ENCODE measurements around the gene CYP26C1. TPM values are rescaled to one million over a fixed set of nuclear protein-coding genes. Genes with fewer than 3 reads are reported as not detected.

CYP26C1 gene
- total and polyA plus RNA-seq, 2 of the 13 experiments (the other 11 are each of a cell fraction or from before 2014, with no cell fraction given): 0.02 TPM; not detected in 1

DNA sequence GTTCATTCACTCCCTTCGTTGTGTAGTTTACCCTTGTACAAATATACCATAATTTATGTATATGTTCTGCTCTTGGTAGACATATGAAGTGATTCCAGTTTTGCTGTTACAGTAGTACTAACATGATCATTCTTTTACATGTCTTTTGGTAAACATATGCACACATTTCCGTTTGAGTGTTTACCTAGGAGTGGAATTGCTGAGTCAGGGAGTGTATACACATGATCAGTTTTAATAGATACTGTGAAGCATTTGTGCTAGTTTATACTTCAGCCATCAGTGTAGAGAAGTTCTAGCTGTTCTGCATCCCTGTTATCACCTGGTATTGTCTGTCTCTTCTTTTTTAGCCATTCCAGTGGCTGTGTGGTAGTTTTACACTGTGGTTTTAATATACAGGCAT is 34.5 kb upstream of the CYP26C1 start:
- intact Hi-C loops (cut with micrococcal nuclease; ENCODE audit: unreplicated experiment): loop anchor here (1.0 kb wide), 1 partner anchor 15 kb away; no protein-coding TSS in a partner anchor
- Histone ChIP-seq H3K9ac (ENCODE audit: insufficient read depth, low read depth, low read length) (no peak overlapping the region), H3K27ac (ENCODE audit: extremely low read length, insufficient read depth, low read length) (no peak overlapping the region), H3K4me3 (replicated peaks in 1 of 3; ENCODE audit: insufficient read depth in 1 of 3, low read depth in 2 of 3, low read length in 3 of 3) (no peak overlapping the region), H3K4me1 (ENCODE audit: insufficient read depth, low read length) (peaks cover 20% of the 10 kb centered on the region), H3K27me3 (ENCODE audit: control insufficient read depth in 1 of 2, insufficient read depth in 2 of 2, low read length in 2 of 2) (no peaks in the 10 kb centered on the region), H3K36me3 (replicated peaks in 1 of 2; ENCODE audit: control insufficient read depth in 1 of 2, insufficient read depth in 2 of 2, low read length in 2 of 2) (no peaks in the 10 kb centered on the region; a peak in 1 of 5 replicates), H4K20me1 (ENCODE audit: insufficient read depth, low read length) (no peaks in the 10 kb centered on the region), H3K9me3 (ENCODE audit: low read length) (no peaks in the 10 kb centered on the region), H3K4me2 (ENCODE audit: low read depth, low read length) (no peak overlapping the region), H2AFZ (ENCODE audit: low read length) (no peak overlapping the region), H3K79me2 (ENCODE audit: insufficient read depth, low read length) (no peaks in the 10 kb centered on the region)
- CTCF ChIA-PET (ENCODE audit: low intra/inter-chr PET ratio, low total read pairs): no interaction called here
- DNase-seq (ENCODE audit: low spot score): no peak
- no TSS peak for BruUV-seq (replicated peaks)
- TF ChIP-seq MAFK (conservative IDR thresholded peaks at IDR 0.05 in 1 of 2, IDR thresholded peaks at IDR 0.05 in 1 of 2; ENCODE audit: low read length in 2 of 2): peak; percentile 78 to 90
- no peak for TF ChIP-seq PCBP1 (IDR thresholded peaks at IDR 0.05; ENCODE audit: borderline replicate concordance, low read depth, low read length)
- TF ChIP-seq MAFF (IDR thresholded peaks at IDR 0.05; ENCODE audit: low read depth, low read length): peak; percentile 83
- FAIRE-seq: no peak
- no peak for ATAC-seq
- in situ Hi-C loops (cut with HindIII; ENCODE audit: extremely low pct_ligation_motif_present, low pct_unique_long_range_greater_than_20kb): no loop called here
- 58% methylated on average over 2 of the region's 2 CpGs for WGBS (ENCODE audit: low lambda C conversion rate)
- POLR2A ChIA-PET: no interaction called here

DNA sequence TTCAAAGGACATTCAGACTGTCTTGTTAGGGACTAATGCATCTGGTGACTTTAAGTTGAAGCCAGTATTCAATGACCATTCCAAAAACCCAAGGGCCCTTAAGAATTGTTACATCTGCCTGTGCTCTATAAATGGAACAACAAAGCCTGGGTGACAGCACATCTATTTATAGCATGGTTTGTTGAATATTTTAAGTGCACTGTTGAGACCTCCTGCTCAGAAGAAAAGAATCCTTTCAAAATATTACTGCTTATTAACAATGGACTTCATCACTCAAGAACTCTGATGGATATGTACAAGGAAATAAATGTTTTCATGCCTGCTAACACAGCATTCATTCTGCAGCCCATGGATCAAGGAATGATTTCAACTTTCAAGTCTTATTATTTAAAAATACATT is 33.1 kb upstream of the CYP26C1 start:
- in situ Hi-C loops (cut with HindIII; ENCODE audit: extremely low pct_ligation_motif_present, low pct_unique_long_range_greater_than_20kb): no loop called here
- no peak for DNase-seq (ENCODE audit: low spot score)
- H3K4me2 ChIP-seq (ENCODE audit: low read depth, low read length): no peak overlapping the region
- H3K4me1 ChIP-seq (ENCODE audit: insufficient read depth, low read length): peaks cover 35% of the 10 kb centered on the region
- intact Hi-C loops (cut with micrococcal nuclease; ENCODE audit: unreplicated experiment): no loop called here
- H3K79me2 ChIP-seq (ENCODE audit: insufficient read depth, low read length): no peaks in the 10 kb centered on the region
- BruUV-seq (replicated peaks): no TSS peak
- TF ChIP-seq KAT8 (CRISPR knock-in tag; IDR thresholded peaks at IDR 0.05) (no peak), KMT2A (CRISPR knock-in tag; IDR thresholded peaks at IDR 0.05) (no peak), ZNF251 (CRISPR knock-in tag; IDR thresholded peaks at IDR 0.05) (no peak), HNRNPK (IDR thresholded peaks at IDR 0.05; ENCODE audit: low read depth, low read length, poor library complexity, severe bottlenecking) (no peak), PTBP1 (IDR thresholded peaks at IDR 0.05; ENCODE audit: low read depth, low read length, poor library complexity, severe bottlenecking) (no peak), CBX2 (IDR thresholded peaks at IDR 0.05; ENCODE audit: low read depth, low read length) (no peak), CBX2 (CRISPR knock-in tag; IDR thresholded peaks at IDR 0.05; ENCODE audit: low read depth) (no peak), ZBTB21 (CRISPR knock-in tag; IDR thresholded peaks at IDR 0.05) (no peak)
- no peak overlapping the region for H3K9ac ChIP-seq (ENCODE audit: insufficient read depth, low read depth, low read length)
- no peaks in the 10 kb centered on the region; a peak in 1 of 5 replicates for H3K36me3 ChIP-seq (replicated peaks in 1 of 2; ENCODE audit: control insufficient read depth in 1 of 2, insufficient read depth in 2 of 2, low read length in 2 of 2)
- ChIA-PET CTCF (ENCODE audit: low intra/inter-chr PET ratio, low total read pairs) (no interaction called here), POLR2A (no interaction called here)
- H3K9me3 ChIP-seq (ENCODE audit: low read length): no peaks in the 10 kb centered on the region
- H2AFZ ChIP-seq (ENCODE audit: low read length): no peak overlapping the region
- no peaks in the 10 kb centered on the region for H3K27me3 ChIP-seq (ENCODE audit: control insufficient read depth in 1 of 2, insufficient read depth in 2 of 2, low read length in 2 of 2)
- ATAC-seq: no peak
- H4K20me1 ChIP-seq (ENCODE audit: insufficient read depth, low read length): no peaks in the 10 kb centered on the region
- no peak overlapping the region for H3K4me3 ChIP-seq (replicated peaks in 1 of 3; ENCODE audit: insufficient read depth in 1 of 3, low read depth in 2 of 3, low read length in 3 of 3)
- H3K27ac ChIP-seq (ENCODE audit: extremely low read length, insufficient read depth, low read length): no peak overlapping the region
- FAIRE-seq: no peak
